A673 (cell line): ENCODE data around the gene FSTL4. TPM values are rescaled to one million over a fixed set of nuclear protein-coding genes. Genes with fewer than 3 reads are reported as not detected.

ENCODE experiments used
- BruUV-seq: library from RNA; stranded (reverse); fragments of 400-500 nt; replicated peaks from 2 replicates; lab custom pipeline; 2021; lab: Mats Ljungman, UMichigan
- CTCF ChIA-PET: fragments of 300-600 bp; sonication (Branson Sonifier 250); formaldehyde crosslinking; loops from one replicate; lab custom pipeline; 2022; ENCODE audit warnings: antibody characterized with exemption; lab: Charles Lee
- POLR2A ChIA-PET: fragments of 300-600 bp; sonication (Branson Sonifier 250); formaldehyde crosslinking; loops from one replicate; lab custom pipeline; 2022; ENCODE audit warnings: antibody characterized with exemption; ENCODE audit not compliant: low non-redundant PET; lab: Charles Lee
- DNase-seq: peaks from one replicate; pipeline ENCODE4 v3.0.0-alpha.2; 2015; ENCODE audit warnings: low spot score
- H3K27ac ChIP-seq: fragments of 200-600 bp; sonication (generic); 2 replicates; pipeline ENCODE4 v1.5.1; 2016; ENCODE audit warnings: mixed run types, low read depth, mild to moderate bottlenecking, mixed read lengths, antibody characterized with exemption, low read length; ENCODE audit not compliant: poor library complexity, severe bottlenecking
- H3K27me3 ChIP-seq: fragments of 200-600 bp; sonication (generic); replicated peaks from 2 replicates; pipeline ENCODE4 v1.6.1; 2017; ENCODE audit warnings: mixed run types, low read depth, mild to moderate bottlenecking, mixed read lengths, antibody characterized with exemption, low read length; ENCODE audit not compliant: insufficient read depth, poor library complexity
- H3K36me3 ChIP-seq: fragments of 200-600 bp; sonication (generic); 2 replicates; pipeline ENCODE4 v1.6.1; 2016; ENCODE audit warnings: mixed run types, mild to moderate bottlenecking, mixed read lengths, antibody characterized with exemption, low read length; ENCODE audit not compliant: insufficient read depth, poor library complexity, severe bottlenecking
- H3K4me1 ChIP-seq: fragments of 200-600 bp; sonication (generic); 2 replicates; pipeline ENCODE4 v1.6.1; 2017; ENCODE audit warnings: mixed run types, mild to moderate bottlenecking, mixed read lengths, antibody characterized with exemption, low read length; ENCODE audit not compliant: insufficient read depth, poor library complexity, severe bottlenecking
- H3K4me3 ChIP-seq: fragments of 200-600 bp; sonication (generic); 2 replicates; pipeline ENCODE4 v1.5.1; 2016; ENCODE audit warnings: low read depth, mixed run types, mild to moderate bottlenecking, mixed read lengths, low read length; ENCODE audit not compliant: poor library complexity, severe bottlenecking
- H3K9me3 ChIP-seq: fragments of 200-600 bp; sonication (generic); 2 replicates; pipeline ENCODE4 v1.6.1; 2016; ENCODE audit warnings: mixed run types, low read depth, mild to moderate bottlenecking, mixed read lengths, antibody characterized with exemption, low read length; ENCODE audit not compliant: poor library complexity, severe bottlenecking
- EZH2 ChIP-seq: fragments of 200-600 bp; sonication (generic); IDR thresholded peaks from 2 replicates; pipeline ENCODE4 v1.6.1; 2017; ENCODE audit warnings: borderline replicate concordance, low read depth, mild to moderate bottlenecking, mixed read lengths, antibody characterized with exemption, low read length; ENCODE audit not compliant: poor library complexity, severe bottlenecking
- intact Hi-C: fragments of 100-400 bp; cut with micrococcal nuclease; formaldehyde crosslinking; loops from one replicate; pipeline ENCODE4 v1.10.0; 2022; ENCODE audit not compliant: unreplicated experiment
- total RNA-seq: library from RNA; stranded (reverse); gene quantifications from 2 replicates; pipeline ENCODE4 v1.2.3, GENCODE V29; 2021
- TF ChIP-seq, protein P1 (sequence below): fragments of 300-800, 200-600 bp; sonication (generic); conservative IDR thresholded peaks from 2 replicates; pipeline ENCODE4 v1.5.1; 2017; ENCODE audit warnings: low read depth, mild to moderate bottlenecking, antibody characterized with exemption, low read length, moderate library complexity, mixed read lengths

Gene FSTL4
- total RNA-seq, 1 experiment from 2014 or later = 0.86 TPM

DNA sequence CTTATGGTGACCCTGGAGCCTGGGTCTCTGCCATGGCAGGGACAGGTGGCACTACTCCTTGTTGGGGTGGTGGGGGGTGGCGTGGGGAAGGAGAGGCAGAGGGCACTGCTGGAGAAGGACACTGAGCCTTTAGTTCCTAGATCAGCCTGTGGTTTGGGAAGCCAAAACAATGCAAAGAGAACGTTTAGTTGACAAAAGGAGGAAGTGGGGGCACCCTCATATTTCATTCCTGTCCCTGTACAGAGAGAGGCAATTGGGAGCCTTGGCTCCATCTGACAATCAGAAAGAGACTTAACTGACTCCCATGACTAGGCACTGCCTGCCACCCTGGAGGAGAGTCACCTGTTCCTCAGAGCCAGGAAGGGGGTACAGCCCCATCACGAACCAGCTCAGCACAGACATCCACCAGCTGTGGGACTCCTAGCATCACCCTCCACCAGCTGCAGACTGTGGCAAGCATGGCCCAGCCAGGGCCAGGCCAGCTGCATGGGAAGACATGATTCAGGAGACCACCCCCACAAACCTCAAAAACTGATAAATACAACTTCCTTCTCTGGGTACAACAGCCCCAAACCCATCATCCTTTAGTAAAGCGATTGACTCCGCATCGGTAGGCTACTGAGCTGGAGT, 303.1 kb downstream of the FSTL4 start:
- no TSS peak for BruUV-seq
- POLR2A ChIA-PET = interaction anchor here (0.8 kb wide), 1 partner anchor 1155 kb away, joined by 6 read pairs; no protein-coding TSS in a partner anchor
- Histone ChIP-seq H3K27ac (no peak overlapping the region), H3K4me1 (no peaks in the 10 kb centered on the region), H3K4me3 (no peak overlapping the region), H3K36me3 (no peaks in the 10 kb centered on the region), H3K27me3 (no peaks in the 10 kb centered on the region), H3K9me3 (no peaks in the 10 kb centered on the region)
- intact Hi-C loops = no loop called here
- no peak for DNase-seq
- TF ChIP-seq, protein P1, sequence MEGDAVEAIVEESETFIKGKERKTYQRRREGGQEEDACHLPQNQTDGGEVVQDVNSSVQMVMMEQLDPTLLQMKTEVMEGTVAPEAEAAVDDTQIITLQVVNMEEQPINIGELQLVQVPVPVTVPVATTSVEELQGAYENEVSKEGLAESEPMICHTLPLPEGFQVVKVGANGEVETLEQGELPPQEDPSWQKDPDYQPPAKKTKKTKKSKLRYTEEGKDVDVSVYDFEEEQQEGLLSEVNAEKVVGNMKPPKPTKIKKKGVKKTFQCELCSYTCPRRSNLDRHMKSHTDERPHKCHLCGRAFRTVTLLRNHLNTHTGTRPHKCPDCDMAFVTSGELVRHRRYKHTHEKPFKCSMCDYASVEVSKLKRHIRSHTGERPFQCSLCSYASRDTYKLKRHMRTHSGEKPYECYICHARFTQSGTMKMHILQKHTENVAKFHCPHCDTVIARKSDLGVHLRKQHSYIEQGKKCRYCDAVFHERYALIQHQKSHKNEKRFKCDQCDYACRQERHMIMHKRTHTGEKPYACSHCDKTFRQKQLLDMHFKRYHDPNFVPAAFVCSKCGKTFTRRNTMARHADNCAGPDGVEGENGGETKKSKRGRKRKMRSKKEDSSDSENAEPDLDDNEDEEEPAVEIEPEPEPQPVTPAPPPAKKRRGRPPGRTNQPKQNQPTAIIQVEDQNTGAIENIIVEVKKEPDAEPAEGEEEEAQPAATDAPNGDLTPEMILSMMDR = no peak
- no peak for TF ChIP-seq EZH2
- CTCF ChIA-PET = interaction anchor here (0.5 kb wide), 1 partner anchor 437 kb away, joined by 4 read pairs; no protein-coding TSS in a partner anchor

DNA sequence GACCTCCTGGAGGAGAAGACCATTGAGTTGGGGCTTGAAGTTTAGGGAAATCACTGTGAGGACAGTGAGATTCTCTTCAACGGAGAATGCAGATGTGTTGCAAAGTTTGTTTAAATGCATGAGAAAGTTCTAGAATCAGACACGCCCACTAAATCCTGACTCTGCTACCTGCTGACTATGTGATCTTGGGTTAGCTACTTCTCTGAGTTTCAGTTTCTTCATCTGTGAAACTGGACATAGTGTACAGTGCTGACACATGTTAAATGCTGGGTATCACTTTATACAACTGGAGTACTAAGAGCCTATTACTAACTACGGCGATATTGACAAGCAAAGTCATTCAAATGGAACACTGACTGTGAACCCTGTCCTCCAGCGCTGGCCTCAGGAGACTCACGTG, 305.1 kb downstream of the FSTL4 start:
- no peak overlapping the region for H3K27ac ChIP-seq
- no peaks in the 10 kb centered on the region for H3K4me1 ChIP-seq
- CTCF ChIA-PET = no interaction called here
- DNase-seq = no peak
- no peaks in the 10 kb centered on the region for H3K36me3 ChIP-seq
- H3K4me3 ChIP-seq = no peak overlapping the region
- H3K27me3 ChIP-seq = no peaks in the 10 kb centered on the region
- POLR2A ChIA-PET = no interaction called here
- H3K9me3 ChIP-seq = no peaks in the 10 kb centered on the region
- no TSS peak for BruUV-seq
- TF ChIP-seq EZH2 = no peak
- TF ChIP-seq, protein P1 = no peak
- intact Hi-C loops = no loop called here

DNA sequence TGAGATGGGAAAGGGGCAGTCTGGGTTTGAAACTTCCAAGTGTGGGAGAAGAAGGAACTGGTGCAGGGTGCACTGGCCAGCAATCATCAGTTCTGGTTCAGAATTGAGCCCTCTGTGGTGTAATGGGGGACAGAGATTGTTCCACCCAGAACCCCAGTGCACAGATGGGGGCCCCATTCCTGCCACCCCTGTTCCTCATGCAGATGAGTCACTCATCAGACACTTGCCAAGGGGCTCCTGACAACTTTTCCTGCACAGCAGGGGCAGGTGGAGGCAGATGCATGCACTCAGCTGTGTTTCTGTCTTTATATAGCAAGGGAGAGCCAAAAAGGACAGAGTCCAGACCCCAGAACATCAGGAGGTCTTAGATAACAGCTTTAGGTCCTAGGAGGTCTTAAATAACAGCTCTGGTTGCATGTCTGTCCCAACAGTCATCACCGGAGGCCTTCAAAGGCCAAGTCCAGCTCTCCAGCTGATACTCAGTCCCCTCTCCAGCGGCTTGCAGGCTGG, 307.6 kb downstream of the FSTL4 start:
- no peaks in the 10 kb centered on the region for H3K36me3 ChIP-seq
- BruUV-seq = no TSS peak
- H3K27me3 ChIP-seq = no peaks in the 10 kb centered on the region
- ChIA-PET CTCF (no interaction called here), POLR2A (no interaction called here)
- no peaks in the 10 kb centered on the region for H3K9me3 ChIP-seq
- H3K4me3 ChIP-seq = no peak overlapping the region
- intact Hi-C loops = no loop called here
- no peak for DNase-seq
- TF ChIP-seq, protein P1 = no peak
- no peak for TF ChIP-seq EZH2
- no peak overlapping the region for H3K27ac ChIP-seq
- no peaks in the 10 kb centered on the region for H3K4me1 ChIP-seq
